K562 (cell line): ENCODE results near the gene ADRA2B.

Experiments used
- ATF7 ChIP-seq: fragments of 450-650 bp; IDR thresholded peaks from 2 replicates; pipeline ENCODE4 v1.7.1; 2014; ENCODE audit warnings: mild to moderate bottlenecking, moderate library complexity
- KLF1 ChIP-seq: fragments of 450-650 bp; IDR thresholded peaks from 2 replicates; pipeline ENCODE4 v1.6.1; 2016; ENCODE audit warnings: missing genetic modification characterization, missing compliant biosample characterization
- MAFG ChIP-seq: fragments of 450-650 bp; conservative IDR thresholded peaks from 2 replicates; pipeline ENCODE4 v1.6.1; 2016; ENCODE audit warnings: missing genetic modification characterization, missing compliant biosample characterization
- MIER1 ChIP-seq: fragments of 450-650 bp; IDR thresholded peaks from 2 replicates; pipeline ENCODE4 v1.6.1; 2016; ENCODE audit warnings: antibody characterized with exemption, mild to moderate bottlenecking, low read depth
- POLR3G ChIP-seq: IDR thresholded peaks from 2 replicates; pipeline ENCODE4 v1.6.1; 2011; ENCODE audit not compliant: insufficient read length, insufficient replicate concordance; ENCODE audit errors: extremely low read depth
- SP1 ChIP-seq: sonication (generic); formaldehyde crosslinking; IDR thresholded peaks from 2 replicates; pipeline ENCODE4 v1.8.1; 2022; ENCODE audit warnings: mild to moderate bottlenecking, missing genetic modification reagents
- TEAD4 ChIP-seq, 2 experiments: sonication (generic) in 1 of 2; formaldehyde crosslinking in 1 of 2; IDR thresholded peaks; 2 replicates each; pipeline versions ENCODE4 v1.6.1 to v1.8.0; 2012 to 2022; ENCODE audit warnings: borderline replicate concordance in 1 of 2, inconsistent platforms in 1 of 2, low read length in 1 of 2, mild to moderate bottlenecking in 1 of 2, missing genetic modification reagents in 1 of 2
- TF ChIP-seq, protein P1 (sequence below), 3 experiments: IDR thresholded peaks in 2 of 3; conservative IDR thresholded peaks in 1 of 3; 2 replicates each; pipeline ENCODE4 v1.5.1; 2011 to 2012; ENCODE audit warnings: low read length in 3 of 3, mild to moderate bottlenecking in 3 of 3, control low read depth in 2 of 3, improper control_type of control experiment in 1 of 3, inconsistent platforms in 1 of 3, low read depth in 1 of 3, mixed read lengths in 1 of 3, moderate library complexity in 1 of 3; ENCODE audit not compliant: insufficient read depth in 2 of 3

DNA sequence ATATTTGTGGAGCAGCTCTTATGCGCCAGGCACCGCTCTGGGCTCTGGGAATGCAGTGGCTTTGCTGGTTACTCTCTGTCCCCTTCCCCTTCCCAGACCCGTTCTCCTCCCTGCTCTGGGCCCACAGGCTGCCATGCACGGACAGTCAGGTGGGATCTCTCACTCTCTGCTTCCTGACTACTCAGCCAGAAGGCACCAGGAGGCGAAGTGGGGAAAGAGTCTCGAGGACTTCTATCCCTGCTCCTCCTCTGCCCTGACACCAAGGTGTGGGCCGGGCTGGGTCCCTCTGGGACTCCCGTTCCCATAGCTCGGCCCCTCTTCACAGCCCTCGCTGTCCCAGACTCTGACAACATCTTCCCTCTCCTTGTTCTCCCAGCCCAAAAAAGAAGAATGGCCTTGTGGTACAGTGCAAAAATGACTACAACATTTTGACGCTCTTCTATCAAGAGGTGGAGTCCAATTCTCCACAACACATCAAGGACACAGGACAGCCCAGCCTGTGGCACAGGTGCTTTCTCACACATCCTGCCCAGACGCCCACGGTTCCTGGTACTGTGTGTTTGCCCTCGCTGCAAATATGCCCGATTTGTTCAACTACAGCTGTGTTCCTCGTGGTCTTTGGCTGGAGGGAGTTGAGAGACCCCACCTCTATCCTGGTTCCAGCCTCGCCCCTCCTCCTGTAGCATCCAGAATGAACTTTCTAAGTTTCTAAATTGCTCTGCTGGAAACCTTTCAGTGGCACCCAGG is 42.9 kb upstream of the ADRA2B start:
- TF ChIP-seq, protein P1, sequence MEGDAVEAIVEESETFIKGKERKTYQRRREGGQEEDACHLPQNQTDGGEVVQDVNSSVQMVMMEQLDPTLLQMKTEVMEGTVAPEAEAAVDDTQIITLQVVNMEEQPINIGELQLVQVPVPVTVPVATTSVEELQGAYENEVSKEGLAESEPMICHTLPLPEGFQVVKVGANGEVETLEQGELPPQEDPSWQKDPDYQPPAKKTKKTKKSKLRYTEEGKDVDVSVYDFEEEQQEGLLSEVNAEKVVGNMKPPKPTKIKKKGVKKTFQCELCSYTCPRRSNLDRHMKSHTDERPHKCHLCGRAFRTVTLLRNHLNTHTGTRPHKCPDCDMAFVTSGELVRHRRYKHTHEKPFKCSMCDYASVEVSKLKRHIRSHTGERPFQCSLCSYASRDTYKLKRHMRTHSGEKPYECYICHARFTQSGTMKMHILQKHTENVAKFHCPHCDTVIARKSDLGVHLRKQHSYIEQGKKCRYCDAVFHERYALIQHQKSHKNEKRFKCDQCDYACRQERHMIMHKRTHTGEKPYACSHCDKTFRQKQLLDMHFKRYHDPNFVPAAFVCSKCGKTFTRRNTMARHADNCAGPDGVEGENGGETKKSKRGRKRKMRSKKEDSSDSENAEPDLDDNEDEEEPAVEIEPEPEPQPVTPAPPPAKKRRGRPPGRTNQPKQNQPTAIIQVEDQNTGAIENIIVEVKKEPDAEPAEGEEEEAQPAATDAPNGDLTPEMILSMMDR (IDR thresholded peaks at IDR 0.05 in 2 of 3, conservative IDR thresholded peaks at IDR 0.05 in 1 of 3; ENCODE audit: insufficient read depth in 2 of 3, low read depth in 1 of 3, low read length in 3 of 3), result no peak
- TF ChIP-seq POLR3G (no peak), ATF7 (no peak), SP1 (no peak), MIER1 (no peak), KLF1 (tag) (no peak), MAFG (tag) (no peak), TEAD4 (IDR thresholded peaks at IDR 0.05; ENCODE audit: low read length) (no peak), TEAD4 (CRISPR knock-in tag; IDR thresholded peaks at IDR 0.05; ENCODE audit: borderline replicate concordance) (no peak)
